NCI-H187 treated with DMSO at 0.1 percent for 48 hours (cell line): ENCODE results near the gene C17orf67.

Experiments
- DNase-seq: peaks from one replicate; lab custom pipeline; 2025; lab: John Stamatoyannopoulos, UW

C17orf67 gene

GRCh38 chr17:56808503-56808902, 25.2 kb downstream of the C17orf67 start:
- DNase-seq = no peak

- no peak for DNase-seq
These were observed 26.0 kb downstream of the C17orf67 start for GRCh38 chr17:56807723-56808122.

GRCh38 chr17:56806949-56807348, 26.8 kb downstream of the C17orf67 start:
- DNase-seq = no peak

GRCh38 chr17:56804454-56804853, 29.3 kb downstream of the C17orf67 start:
- DNase-seq = no peak

GRCh38 chr17:56803071-56803470, 30.6 kb downstream of the C17orf67 start:
- no peak for DNase-seq

- DNase-seq = no peak
These were observed 32.1 kb downstream of the C17orf67 start for GRCh38 chr17:56801459-56802178.

- DNase-seq = no peak
These were observed 34.8 kb downstream of the C17orf67 start for GRCh38 chr17:56798916-56799315.

GRCh38 chr17:56796536-56796935, 37.2 kb downstream of the C17orf67 start:
- no peak for DNase-seq

- no peak for DNase-seq
These were observed 38.4 kb downstream of the C17orf67 start for GRCh38 chr17:56795221-56795865.

GRCh38 chr17:56793957-56794356, 39.8 kb downstream of the C17orf67 start:
- no peak for DNase-seq

GRCh38 chr17:56793531-56793930, 40.2 kb downstream of the C17orf67 start:
- no peak for DNase-seq

- no peak for DNase-seq
These were observed 41.5 kb downstream of the C17orf67 start for GRCh38 chr17:56792267-56792666.

- DNase-seq = no peak
These were observed 46.7 kb downstream of the C17orf67 start for GRCh38 chr17:56786989-56787482.

- no peak for DNase-seq
These were observed 47.6 kb downstream of the C17orf67 start for GRCh38 chr17:56785997-56786680.

- no peak for DNase-seq
These were observed 48.3 kb downstream of the C17orf67 start for GRCh38 chr17:56785405-56785804.

GRCh38 chr17:56782338-56782737, 51.4 kb downstream of the C17orf67 start:
- DNase-seq = no peak

- no peak for DNase-seq
These were observed 51.8 kb downstream of the C17orf67 start for GRCh38 chr17:56781906-56782305.

- DNase-seq = no peak
These were observed 53.6 kb downstream of the C17orf67 start for GRCh38 chr17:56779898-56780777.

GRCh38 chr17:56779322-56779721, 54.4 kb downstream of the C17orf67 start:
- no peak for DNase-seq

GRCh38 chr17:56778898-56779297, 54.8 kb downstream of the C17orf67 start:
- DNase-seq = no peak

GRCh38 chr17:56777859-56778258, 55.9 kb downstream of the C17orf67 start:
- no peak for DNase-seq

- no peak for DNase-seq
These were observed 59.1 kb downstream of the C17orf67 start for GRCh38 chr17:56774650-56775049.
